Measurements from ENCODE around the gene CRACR2A.

DNA sequence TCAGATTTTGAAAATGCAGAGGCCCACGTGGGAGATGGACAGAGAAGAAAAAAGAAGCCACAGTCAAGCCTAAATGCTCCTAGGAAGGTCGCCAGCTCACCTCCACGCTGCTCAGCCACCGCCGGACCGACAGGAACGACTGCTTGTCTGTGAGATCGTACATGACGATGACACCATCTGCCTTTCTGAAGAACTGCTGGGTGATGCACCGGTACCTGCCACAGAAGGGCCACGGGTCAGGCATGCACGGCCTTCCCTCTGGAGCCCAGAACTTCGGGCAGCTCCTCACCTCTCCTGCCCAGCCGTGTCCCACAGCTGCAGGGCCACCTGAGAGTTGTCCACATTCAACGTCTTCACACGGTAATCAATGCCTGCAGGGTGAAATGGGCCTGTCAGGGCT lies 125.6 kb downstream of the CRACR2A start:
- TF ChIP-seq CTCF (IDR thresholded peaks at IDR 0.05) (no peak), POLR2A (IDR thresholded peaks at IDR 0.05) (no peak)

All from right lobe of liver (tissue), 4 donors.